OCI-LY7 (cell line): ENCODE data around the gene TIMD4. TPM values are rescaled to one million over a fixed set of nuclear protein-coding genes. Genes with fewer than 3 reads are reported as not detected.

ENCODE experiments used
- BruUV-seq: library from RNA; stranded (reverse); fragments of 400-500 nt; replicated peaks from 2 replicates; lab custom pipeline; 2021; lab: Mats Ljungman, UMichigan
- CTCF ChIA-PET: fragments of 300-600 bp; sonication (Branson Sonifier 250); formaldehyde crosslinking; loops from one replicate; lab custom pipeline; 2022; ENCODE audit warnings: antibody characterized with exemption; ENCODE audit not compliant: unreplicated experiment; lab: Charles Lee
- POLR2A ChIA-PET: fragments of 300-600 bp; sonication (Branson Sonifier 250); formaldehyde crosslinking; loops from one replicate; lab custom pipeline; 2022; ENCODE audit warnings: antibody characterized with exemption; lab: Charles Lee
- DNase-seq: peaks from one replicate; pipeline ENCODE4 v3.0.0-alpha.2; 2015; ENCODE audit warnings: low spot score
- H2AFZ ChIP-seq: fragments of 200-600 bp; sonication (generic), shearing (Covaris generic); 2 replicates; pipeline ENCODE4 v1.6.1; 2014; ENCODE audit warnings: mild to moderate bottlenecking, antibody characterized with exemption, low read length, moderate library complexity
- H3K27ac ChIP-seq: fragments of 200-600 bp; sonication (generic); 2 replicates; pipeline ENCODE4 v1.5.1; 2014; ENCODE audit warnings: mixed run types, low read depth, mild to moderate bottlenecking, moderate library complexity, low read length, inconsistent platforms; ENCODE audit not compliant: poor library complexity, severe bottlenecking
- H3K36me3 ChIP-seq: fragments of 200-600 bp; sonication (generic); 2 replicates; pipeline ENCODE4 v1.6.1; 2014; ENCODE audit warnings: mild to moderate bottlenecking, antibody characterized with exemption, low read length, moderate library complexity, mixed read lengths; ENCODE audit not compliant: insufficient read depth
- H3K4me1 ChIP-seq: fragments of 200-600 bp; sonication (generic); 2 replicates; pipeline ENCODE4 v1.5.1; 2014; ENCODE audit warnings: mild to moderate bottlenecking, low read length; ENCODE audit not compliant: insufficient read depth, poor library complexity, severe bottlenecking
- H3K4me2 ChIP-seq: fragments of 200-600 bp; sonication (generic); 2 replicates; pipeline ENCODE4 v1.6.1; 2014; ENCODE audit warnings: mild to moderate bottlenecking, low read length
- H3K4me3 ChIP-seq: fragments of 200-600 bp; sonication (generic); 2 replicates; pipeline ENCODE4 v1.5.1; 2014; ENCODE audit warnings: mild to moderate bottlenecking, low read depth, low read length; ENCODE audit not compliant: poor library complexity, severe bottlenecking
- H3K79me2 ChIP-seq: fragments of 200-600 bp; sonication (generic); 2 replicates; pipeline ENCODE4 v1.6.1; 2016; ENCODE audit warnings: low read depth, mild to moderate bottlenecking, low read length, moderate library complexity, mixed read lengths; ENCODE audit not compliant: insufficient read depth
- H3K9me2 ChIP-seq: fragments of 200-600 bp; sonication (generic); 2 replicates; pipeline ENCODE4 v1.6.1; 2016; ENCODE audit warnings: mild to moderate bottlenecking, low read length, mixed read lengths; ENCODE audit not compliant: insufficient read depth
- H3K9me3 ChIP-seq: fragments of 200-600 bp; sonication (generic); 2 replicates; pipeline ENCODE4 v1.6.1; 2014; ENCODE audit warnings: mild to moderate bottlenecking, mixed run types, low read length, mixed read lengths
- H4K20me1 ChIP-seq: fragments of 200-600 bp; sonication (generic); 2 replicates; pipeline ENCODE4 v1.6.1; 2014; ENCODE audit warnings: mild to moderate bottlenecking, antibody characterized with exemption, low read length, moderate library complexity, mixed read lengths; ENCODE audit not compliant: insufficient read depth
- EZH2phosphoT487 ChIP-seq: fragments of 200-600 bp; sonication (generic); IDR thresholded peaks from 2 replicates; pipeline ENCODE4 v1.6.1; 2018; ENCODE audit warnings: low read depth, borderline replicate concordance, mild to moderate bottlenecking, mixed run types, antibody characterized with exemption, low read length, moderate library complexity, mixed read lengths
- intact Hi-C: fragments of 100-400 bp; cut with micrococcal nuclease; formaldehyde crosslinking; loops from one replicate; pipeline ENCODE4 v1.10.0; 2022; ENCODE audit not compliant: unreplicated experiment
- total RNA-seq, 2 experiments: library from RNA; depleted of rRNA in 1 of 2; stranded (reverse); fragments of >200 nt in 1 of 2; shearing (Covaris generic) in 1 of 2; gene quantifications; 2 replicates each; pipeline ENCODE4 v1.2.3, GENCODE V29; 2014 to 2022
- TF ChIP-seq, protein P1 (sequence below): fragments of 200-600 bp; sonication (generic); conservative IDR thresholded peaks from 2 replicates; pipeline ENCODE4 v1.5.1; 2014; ENCODE audit warnings: mild to moderate bottlenecking, antibody characterized with exemption, low read length, moderate library complexity, mixed read lengths

Gene TIMD4
- total RNA-seq, 2 experiments from 2014 or later, result 1.1 to 1.3 TPM

DNA sequence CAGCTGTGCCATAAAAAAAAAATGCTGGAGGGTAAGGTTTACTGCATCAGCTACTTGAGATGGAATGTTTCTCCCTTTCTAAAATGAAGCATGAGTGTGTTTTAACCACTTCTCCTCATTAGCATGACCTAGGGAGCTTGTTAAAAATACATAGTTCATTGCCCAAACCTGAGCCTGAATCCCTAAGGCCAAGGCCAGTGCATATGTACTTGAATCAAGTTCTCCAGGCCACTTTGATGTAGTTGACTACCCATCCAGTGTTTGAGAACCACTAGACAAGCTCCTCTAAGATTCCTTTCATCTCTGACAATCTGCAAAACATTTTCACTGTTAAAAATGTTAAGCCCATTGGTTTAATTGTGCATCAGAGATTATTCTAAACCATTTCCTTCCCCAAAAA is 6.7 kb downstream of the TIMD4 start:
- H3K9me2 ChIP-seq, result no peaks in the 10 kb centered on the region
- no peak overlapping the region for H3K4me3 ChIP-seq
- no peak for DNase-seq
- intact Hi-C loops, result no loop called here
- no peak overlapping the region for H3K4me2 ChIP-seq
- no peak for TF ChIP-seq EZH2phosphoT487
- TF ChIP-seq, protein P1, sequence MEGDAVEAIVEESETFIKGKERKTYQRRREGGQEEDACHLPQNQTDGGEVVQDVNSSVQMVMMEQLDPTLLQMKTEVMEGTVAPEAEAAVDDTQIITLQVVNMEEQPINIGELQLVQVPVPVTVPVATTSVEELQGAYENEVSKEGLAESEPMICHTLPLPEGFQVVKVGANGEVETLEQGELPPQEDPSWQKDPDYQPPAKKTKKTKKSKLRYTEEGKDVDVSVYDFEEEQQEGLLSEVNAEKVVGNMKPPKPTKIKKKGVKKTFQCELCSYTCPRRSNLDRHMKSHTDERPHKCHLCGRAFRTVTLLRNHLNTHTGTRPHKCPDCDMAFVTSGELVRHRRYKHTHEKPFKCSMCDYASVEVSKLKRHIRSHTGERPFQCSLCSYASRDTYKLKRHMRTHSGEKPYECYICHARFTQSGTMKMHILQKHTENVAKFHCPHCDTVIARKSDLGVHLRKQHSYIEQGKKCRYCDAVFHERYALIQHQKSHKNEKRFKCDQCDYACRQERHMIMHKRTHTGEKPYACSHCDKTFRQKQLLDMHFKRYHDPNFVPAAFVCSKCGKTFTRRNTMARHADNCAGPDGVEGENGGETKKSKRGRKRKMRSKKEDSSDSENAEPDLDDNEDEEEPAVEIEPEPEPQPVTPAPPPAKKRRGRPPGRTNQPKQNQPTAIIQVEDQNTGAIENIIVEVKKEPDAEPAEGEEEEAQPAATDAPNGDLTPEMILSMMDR, result no peak
- peak overlapping the region; percentile 27; the same call in 1 of the 2 replicates for H2AFZ ChIP-seq
- H3K27ac ChIP-seq, result no peak overlapping the region
- no peaks in the 10 kb centered on the region for H3K79me2 ChIP-seq
- CTCF ChIA-PET, result interaction anchor here (0.5 kb wide), 1 partner anchor 18 kb away, joined by 3 read pairs; no protein-coding TSS in a partner anchor
- POLR2A ChIA-PET, result interaction anchor here (0.7 to 1.7 kb wide), 7 partner anchors 8 to 111 kb away, joined by 3 to 10 read pairs (median 4); no protein-coding TSS in a partner anchor
- H4K20me1 ChIP-seq, result no peaks in the 10 kb centered on the region
- no peaks in the 10 kb centered on the region for H3K36me3 ChIP-seq
- H3K4me1 ChIP-seq, result peaks cover 24% of the 10 kb centered on the region
- BruUV-seq, result no TSS peak
- no peaks in the 10 kb centered on the region for H3K9me3 ChIP-seq

DNA sequence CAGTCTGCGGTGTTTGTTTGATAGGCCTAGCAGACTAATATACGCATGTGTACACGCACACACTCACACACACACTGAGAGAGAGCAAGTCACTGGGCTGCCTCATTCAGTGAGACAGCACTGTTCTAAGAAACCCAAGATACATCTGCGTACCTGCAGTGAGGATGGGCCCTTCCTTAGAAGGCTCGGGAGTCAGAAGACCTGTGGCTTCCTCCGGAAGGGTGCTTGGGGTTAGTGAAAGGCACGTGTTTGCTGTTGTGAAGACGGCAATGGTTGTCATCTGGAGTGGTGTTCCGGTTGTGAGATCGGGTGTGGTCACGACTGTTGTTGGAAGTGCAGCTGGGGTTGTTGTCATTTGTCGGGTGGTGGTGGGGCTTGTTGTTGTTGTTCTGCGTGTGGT is 11.7 kb downstream of the TIMD4 start:
- Histone ChIP-seq H3K9me2 (no peaks in the 10 kb centered on the region), H3K79me2 (no peaks in the 10 kb centered on the region), H4K20me1 (no peaks in the 10 kb centered on the region), H3K4me1 (peaks cover 16% of the 10 kb centered on the region), H2AFZ (no peak overlapping the region), H3K9me3 (no peaks in the 10 kb centered on the region), H3K27ac (no peak overlapping the region), H3K36me3 (no peaks in the 10 kb centered on the region), H3K4me3 (no peak overlapping the region), H3K4me2 (no peak overlapping the region)
- ChIA-PET POLR2A (interaction anchor here (0.7 kb wide), 1 partner anchor 268 kb away, joined by 6 read pairs; no protein-coding TSS in a partner anchor), CTCF (no interaction called here)
- BruUV-seq, result no TSS peak
- intact Hi-C loops, result no loop called here
- DNase-seq, result no peak
- no peak for TF ChIP-seq EZH2phosphoT487
- TF ChIP-seq, protein P1, result no peak

DNA sequence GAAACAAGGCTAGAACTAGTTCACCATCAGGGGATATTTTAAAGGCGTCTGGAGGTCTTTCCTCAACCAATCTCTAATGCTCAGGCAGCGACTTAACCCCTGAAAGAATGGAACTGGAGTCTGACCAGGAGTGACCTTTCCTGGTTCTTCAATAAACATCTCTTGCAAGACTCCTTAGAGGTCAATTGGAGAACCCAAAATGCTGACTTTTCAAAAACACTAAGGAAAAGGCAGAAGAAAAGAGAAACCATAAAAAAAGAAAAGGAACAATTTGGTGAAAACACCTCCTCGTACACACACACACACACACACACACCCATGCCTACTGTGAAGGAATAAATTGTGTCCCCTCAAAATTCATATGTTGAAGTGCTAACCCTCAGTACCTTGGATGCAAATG is 12.3 kb downstream of the TIMD4 start:
- POLR2A ChIA-PET, result no interaction called here
- Histone ChIP-seq H3K4me2 (no peak overlapping the region), H4K20me1 (no peaks in the 10 kb centered on the region), H3K36me3 (no peaks in the 10 kb centered on the region), H3K27ac (no peak overlapping the region), H3K4me1 (peaks cover 14% of the 10 kb centered on the region), H3K9me3 (no peaks in the 10 kb centered on the region), H3K4me3 (no peak overlapping the region), H3K79me2 (no peaks in the 10 kb centered on the region), H2AFZ (no peak overlapping the region), H3K9me2 (no peaks in the 10 kb centered on the region)
- no peak for TF ChIP-seq EZH2phosphoT487
- TF ChIP-seq, protein P1, result no peak
- no peak for DNase-seq
- no TSS peak for BruUV-seq
- intact Hi-C loops, result no loop called here
- CTCF ChIA-PET, result no interaction called here
